Measurements from ENCODE around the gene COPE. TPM values are rescaled to one million over a fixed set of nuclear protein-coding genes. Genes with fewer than 3 reads are reported as not detected.

COPE gene
- total RNA-seq, 4 donors from 2014 or later, result 169 to 229 (median 203) TPM

- H3K27me3 ChIP-seq, result no peaks in the 10 kb centered on the region
- intact Hi-C loops (cut with DNase I; ENCODE audit: low total_unique reads), result no loop called here
- ATAC-seq, result no peak
- H3K9me3 ChIP-seq, result no peaks in the 10 kb centered on the region
- no peak for TF ChIP-seq POLR2A (IDR thresholded peaks at IDR 0.05)
- TF ChIP-seq, protein P1, sequence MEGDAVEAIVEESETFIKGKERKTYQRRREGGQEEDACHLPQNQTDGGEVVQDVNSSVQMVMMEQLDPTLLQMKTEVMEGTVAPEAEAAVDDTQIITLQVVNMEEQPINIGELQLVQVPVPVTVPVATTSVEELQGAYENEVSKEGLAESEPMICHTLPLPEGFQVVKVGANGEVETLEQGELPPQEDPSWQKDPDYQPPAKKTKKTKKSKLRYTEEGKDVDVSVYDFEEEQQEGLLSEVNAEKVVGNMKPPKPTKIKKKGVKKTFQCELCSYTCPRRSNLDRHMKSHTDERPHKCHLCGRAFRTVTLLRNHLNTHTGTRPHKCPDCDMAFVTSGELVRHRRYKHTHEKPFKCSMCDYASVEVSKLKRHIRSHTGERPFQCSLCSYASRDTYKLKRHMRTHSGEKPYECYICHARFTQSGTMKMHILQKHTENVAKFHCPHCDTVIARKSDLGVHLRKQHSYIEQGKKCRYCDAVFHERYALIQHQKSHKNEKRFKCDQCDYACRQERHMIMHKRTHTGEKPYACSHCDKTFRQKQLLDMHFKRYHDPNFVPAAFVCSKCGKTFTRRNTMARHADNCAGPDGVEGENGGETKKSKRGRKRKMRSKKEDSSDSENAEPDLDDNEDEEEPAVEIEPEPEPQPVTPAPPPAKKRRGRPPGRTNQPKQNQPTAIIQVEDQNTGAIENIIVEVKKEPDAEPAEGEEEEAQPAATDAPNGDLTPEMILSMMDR (IDR thresholded peaks at IDR 0.05 in 4 of 5, conservative IDR thresholded peaks at IDR 0.05 in 1 of 5), result no peak
- H3K27ac ChIP-seq, result peak overlapping the region; percentile 87 to 98 (median 94)
- peak overlapping the region in 1 of 4 donors; percentile 93 for H3K4me3 ChIP-seq
- DNase-seq, result no peak
- in situ Hi-C loops (cut with MboI; ENCODE audit: low sequenced_read_pairs in 4 of 4), result no loop called here
- peaks cover 12 to 18% of the 10 kb centered on the region in 2 donors for H3K4me1 ChIP-seq
- peaks cover 0 to 30% of the 10 kb centered on the region in 2 donors for H3K36me3 ChIP-seq
Measured at GRCh38 chr19:18939163-18939562, 20.0 kb upstream of the COPE start.

- no peaks in the 10 kb centered on the region for H3K9me3 ChIP-seq
- H3K27me3 ChIP-seq, result no peaks in the 10 kb centered on the region
- intact Hi-C loops (cut with DNase I; ENCODE audit: low total_unique reads) (no loop called here), in situ Hi-C loops (cut with MboI; ENCODE audit: low sequenced_read_pairs in 4 of 4) (no loop called here)
- TF ChIP-seq, protein P1 (IDR thresholded peaks at IDR 0.05 in 4 of 5, conservative IDR thresholded peaks at IDR 0.05 in 1 of 5), result no peak
- TF ChIP-seq POLR2A (IDR thresholded peaks at IDR 0.05), result no peak
- no peak overlapping the region for H3K27ac ChIP-seq
- peaks cover 0 to 46% of the 10 kb centered on the region in 2 donors for H3K36me3 ChIP-seq
- DNase-seq (no peak), ATAC-seq (no peak)
- H3K4me1 ChIP-seq, result no peaks in the 10 kb centered on the region
- H3K4me3 ChIP-seq, result no peak overlapping the region
Measured at GRCh38 chr19:18933297-18933696, 14.1 kb upstream of the COPE start.

- Histone ChIP-seq H3K4me3 (no peak overlapping the region), H3K36me3 (peaks cover 0 to 48% of the 10 kb centered on the region in 2 donors), H3K4me1 (no peaks in the 10 kb centered on the region), H3K9me3 (no peaks in the 10 kb centered on the region), H3K27ac (peak overlapping the region in 2 of 4 donors; percentile 31 to 56), H3K27me3 (no peaks in the 10 kb centered on the region)
- ATAC-seq (peak; percentile 48 to 65), DNase-seq (peak; percentile 47 to 69)
- TF ChIP-seq, protein P1 (IDR thresholded peaks at IDR 0.05 in 4 of 5, conservative IDR thresholded peaks at IDR 0.05 in 1 of 5), result no peak
- TF ChIP-seq POLR2A (IDR thresholded peaks at IDR 0.05), result no peak
- in situ Hi-C loops (cut with MboI; ENCODE audit: low sequenced_read_pairs in 4 of 4) (no loop called here), intact Hi-C loops (cut with DNase I; ENCODE audit: low total_unique reads) (no loop called here)
Measured at GRCh38 chr19:18932216-18932841, 13.1 kb upstream of the COPE start.

GRCh38 chr19:18931316-18932162 is 12.4 kb upstream of the COPE start:
- in situ Hi-C loops (cut with MboI; ENCODE audit: low sequenced_read_pairs in 4 of 4), result no loop called here
- DNase-seq, result no peak
- no peak for ATAC-seq
- Histone ChIP-seq H3K9me3 (no peaks in the 10 kb centered on the region), H3K36me3 (peaks cover 0 to 54% of the 10 kb centered on the region in 2 donors), H3K4me3 (no peak overlapping the region), H3K4me1 (no peaks in the 10 kb centered on the region), H3K27ac (peak overlapping the region in 2 of 4 donors; percentile 31 to 56), H3K27me3 (no peaks in the 10 kb centered on the region)
- TF ChIP-seq, protein P1 (IDR thresholded peaks at IDR 0.05 in 4 of 5, conservative IDR thresholded peaks at IDR 0.05 in 1 of 5), result no peak
- TF ChIP-seq POLR2A (IDR thresholded peaks at IDR 0.05), result no peak
- intact Hi-C loops (cut with DNase I; ENCODE audit: low total_unique reads), result no loop called here

All from gastrocnemius medialis (tissue), 4 donors.